IPS DF 6.9 (cell line): ENCODE measurements around the gene SH3D21.

ENCODE experiments used
- DNase-seq: peaks from one replicate; pipeline ENCODE4 v3.0.0-alpha.2; 2013; ENCODE audit warnings: low read depth, low spot score
- H3K27ac ChIP-seq: one replicate; pipeline ENCODE4 v1.5.1; 2013; ENCODE audit warnings: low read length, control low read depth
- H3K27me3 ChIP-seq: 2 replicates; pipeline ENCODE4 v1.6.1; 2013; ENCODE audit warnings: mild to moderate bottlenecking, low read length; ENCODE audit not compliant: control insufficient read depth, insufficient read depth
- H3K36me3 ChIP-seq: 2 replicates; pipeline ENCODE4 v1.6.1; 2013; ENCODE audit warnings: low read length; ENCODE audit not compliant: control insufficient read depth, insufficient read depth
- H3K4me1 ChIP-seq: 2 replicates; pipeline ENCODE4 v1.6.1; 2013; ENCODE audit warnings: low read length; ENCODE audit not compliant: control insufficient read depth, insufficient read depth
- H3K4me3 ChIP-seq: 2 replicates; pipeline ENCODE4 v1.5.1; 2013; ENCODE audit warnings: mild to moderate bottlenecking, low read length
- H3K9me3 ChIP-seq: 2 replicates; pipeline ENCODE4 v1.6.1; 2013; ENCODE audit warnings: low read length, inconsistent platforms; ENCODE audit not compliant: control insufficient read depth, insufficient read depth
- WGBS: extraction: QIAGEN DNeasy Blood & Tissue Kit; methylation state at CpG from one replicate; pipeline ENCODE4 v1.1.7; 2013; ENCODE audit warnings: mixed read lengths, missing lambda C conversion rate; ENCODE audit not compliant: insufficient read length, insufficient coverage; 5-methylcytosine and 5-hydroxymethylcytosine counted together

The SH3D21 gene

DNA sequence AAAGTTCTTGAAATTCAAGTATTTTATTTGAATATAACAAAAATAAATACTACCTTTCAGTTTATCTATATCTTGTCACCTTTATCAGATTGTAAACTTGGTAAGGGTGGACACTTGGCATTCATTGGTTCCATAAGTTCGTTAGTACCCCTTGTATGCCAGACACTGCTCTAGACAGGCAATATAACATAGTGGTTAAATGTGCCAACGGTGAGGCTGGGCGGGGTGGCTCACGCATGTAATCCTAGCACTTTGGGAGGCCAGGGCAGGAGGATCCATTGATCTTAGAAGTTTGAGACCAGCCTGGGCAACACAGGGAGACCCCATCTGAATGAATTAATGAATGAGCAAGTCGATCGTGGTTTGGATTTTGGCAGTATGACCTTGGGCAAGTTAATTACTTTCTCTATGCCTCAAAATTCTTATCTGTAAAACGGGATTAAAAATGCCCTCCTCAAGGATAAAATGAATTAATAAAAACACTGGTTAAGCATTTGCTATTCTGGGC lies 26.3 kb upstream of the SH3D21 start:
- H3K27me3 ChIP-seq, result no peaks in the 10 kb centered on the region
- H3K27ac ChIP-seq, result no peak overlapping the region
- H3K4me1 ChIP-seq, result no peaks in the 10 kb centered on the region
- no peak overlapping the region for H3K4me3 ChIP-seq
- no peaks in the 10 kb centered on the region for H3K9me3 ChIP-seq
- no peak for DNase-seq
- WGBS, result no CpG with 5 or more reads among the region's 7 CpGs
- peaks cover 4% of the 10 kb centered on the region; the same call in 1 of the 2 replicates for H3K36me3 ChIP-seq

- Histone ChIP-seq H3K36me3 (peaks cover 18% of the 10 kb centered on the region), H3K4me1 (no peaks in the 10 kb centered on the region), H3K4me3 (no peak overlapping the region), H3K9me3 (no peaks in the 10 kb centered on the region), H3K27me3 (no peaks in the 10 kb centered on the region), H3K27ac (no peak overlapping the region)
- no CpG with 5 or more reads among the region's 1 CpG for WGBS
- no peak for DNase-seq
These were observed 22.1 kb upstream of the SH3D21 start for GRCh38 chr1:36284061-36284460.

DNA sequence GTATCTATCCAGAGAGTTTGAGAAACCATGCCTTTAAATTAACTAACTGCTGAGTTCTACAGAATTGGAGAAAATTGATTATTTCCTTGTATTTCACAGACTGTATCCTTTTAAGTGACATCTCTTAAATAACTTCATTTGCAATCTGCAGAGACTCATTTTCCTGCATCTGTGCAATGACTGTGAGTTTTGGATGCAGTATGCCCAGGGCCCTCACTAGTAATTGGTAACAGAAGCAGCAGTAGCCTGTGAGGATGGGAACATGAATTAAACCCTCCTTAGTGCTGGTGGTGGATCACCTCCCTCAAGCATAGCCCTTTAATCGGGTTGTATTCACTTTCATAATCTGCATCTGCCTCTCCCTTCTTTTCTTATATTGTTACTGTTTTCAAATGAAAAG lies 21.7 kb upstream of the SH3D21 start:
- H3K27ac ChIP-seq, result no peak overlapping the region
- H3K36me3 ChIP-seq, result peaks cover 18% of the 10 kb centered on the region
- no peaks in the 10 kb centered on the region for H3K27me3 ChIP-seq
- WGBS, result no CpG with 5 or more reads among the region's 1 CpG
- DNase-seq, result no peak
- no peak overlapping the region for H3K4me3 ChIP-seq
- H3K9me3 ChIP-seq, result no peaks in the 10 kb centered on the region
- no peaks in the 10 kb centered on the region for H3K4me1 ChIP-seq

DNA sequence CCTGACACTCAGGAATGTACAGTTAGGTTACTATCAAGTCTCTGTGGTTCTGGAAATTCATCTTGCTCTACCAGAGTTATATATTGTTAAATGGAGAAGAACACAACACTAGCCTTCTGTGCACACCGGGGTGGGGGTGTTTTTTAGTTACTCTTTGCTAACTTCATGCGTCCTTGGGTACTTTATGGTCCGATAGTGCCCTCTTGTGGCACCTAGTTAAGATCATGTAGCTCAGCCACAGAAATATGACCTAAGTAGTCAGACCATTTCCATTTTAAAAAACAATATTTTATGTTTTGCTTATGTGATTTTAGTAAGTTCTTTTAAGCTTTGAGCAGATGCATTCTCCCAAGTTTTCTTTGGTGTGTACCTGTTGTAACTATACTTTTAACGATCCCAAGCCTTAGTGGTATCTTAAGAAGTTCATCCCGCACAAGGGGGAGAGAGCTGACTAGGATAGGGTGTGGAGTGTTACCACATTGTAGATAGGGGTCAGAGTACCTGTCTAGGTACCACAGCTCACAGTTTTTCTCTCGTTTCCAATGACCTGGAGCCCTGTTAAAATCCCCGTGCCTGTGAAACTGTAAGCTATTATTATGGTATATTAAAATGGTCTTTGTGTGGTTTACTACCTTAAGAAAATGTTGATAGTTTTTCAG lies 20.6 kb upstream of the SH3D21 start:
- H3K9me3 ChIP-seq, result no peaks in the 10 kb centered on the region
- no CpG with 5 or more reads among the region's 7 CpGs for WGBS
- no peak overlapping the region for H3K27ac ChIP-seq
- H3K4me3 ChIP-seq, result no peak overlapping the region
- H3K36me3 ChIP-seq, result peaks cover 22% of the 10 kb centered on the region
- H3K27me3 ChIP-seq, result no peaks in the 10 kb centered on the region
- DNase-seq, result no peak
- no peaks in the 10 kb centered on the region for H3K4me1 ChIP-seq

DNA sequence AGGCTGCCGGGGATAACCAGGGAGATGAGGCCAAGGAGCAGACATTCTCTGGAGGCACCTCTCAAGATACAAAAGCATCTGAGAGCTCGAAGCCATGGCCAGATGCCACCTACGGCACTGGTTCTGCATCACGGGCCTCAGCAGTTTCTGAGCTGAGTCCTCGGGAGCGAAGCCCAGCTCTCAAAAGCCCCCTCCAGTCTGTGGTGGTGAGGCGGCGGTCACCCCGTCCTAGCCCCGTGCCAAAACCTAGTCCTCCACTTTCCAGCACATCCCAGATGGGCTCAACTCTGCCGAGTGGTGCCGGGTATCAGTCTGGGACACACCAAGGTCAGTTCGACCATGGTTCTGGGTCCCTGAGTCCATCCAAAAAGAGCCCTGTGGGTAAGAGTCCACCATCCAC lies 19.4 kb upstream of the SH3D21 start:
- Histone ChIP-seq H3K27me3 (no peaks in the 10 kb centered on the region), H3K36me3 (peaks cover 22% of the 10 kb centered on the region), H3K27ac (no peak overlapping the region), H3K4me3 (no peak overlapping the region), H3K4me1 (no peaks in the 10 kb centered on the region), H3K9me3 (no peaks in the 10 kb centered on the region)
- no peak for DNase-seq
- no CpG with 5 or more reads among the region's 13 CpGs for WGBS

DNA sequence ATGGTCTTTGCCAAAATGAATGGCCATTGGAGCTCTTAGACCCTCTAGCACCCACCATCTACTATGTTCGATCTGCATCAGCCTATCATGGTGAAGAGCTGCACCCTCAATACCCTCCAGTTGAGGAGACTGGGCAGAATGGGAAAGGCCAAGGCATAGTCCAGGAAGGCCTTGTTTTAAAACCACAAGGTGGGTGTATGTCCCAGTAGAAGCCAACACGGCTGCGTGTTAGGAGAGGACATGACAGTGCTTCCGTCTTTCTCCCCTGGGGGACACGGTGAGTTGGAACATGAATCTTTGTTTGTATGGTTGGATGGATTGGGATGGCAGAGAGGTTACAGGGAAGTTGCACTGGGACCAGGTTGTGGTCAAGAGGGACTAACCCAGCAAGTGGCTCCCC lies 18.6 kb upstream of the SH3D21 start:
- no peaks in the 10 kb centered on the region for H3K4me1 ChIP-seq
- H3K9me3 ChIP-seq, result no peaks in the 10 kb centered on the region
- WGBS, result no CpG with 5 or more reads among the region's 5 CpGs
- H3K27me3 ChIP-seq, result no peaks in the 10 kb centered on the region
- H3K27ac ChIP-seq, result no peak overlapping the region
- no peak for DNase-seq
- H3K4me3 ChIP-seq, result no peak overlapping the region
- peaks cover 19% of the 10 kb centered on the region for H3K36me3 ChIP-seq

- Histone ChIP-seq H3K36me3 (peaks cover 11% of the 10 kb centered on the region; the same call in 1 of the 2 replicates), H3K27ac (no peak overlapping the region), H3K27me3 (no peaks in the 10 kb centered on the region), H3K4me3 (no peak overlapping the region), H3K9me3 (no peaks in the 10 kb centered on the region), H3K4me1 (no peaks in the 10 kb centered on the region)
- DNase-seq, result no peak
- no CpG with 5 or more reads among the region's 2 CpGs for WGBS
These were observed 10.8 kb upstream of the SH3D21 start for GRCh38 chr1:36295390-36295789.

- Histone ChIP-seq H3K4me3 (no peak overlapping the region), H3K27me3 (no peaks in the 10 kb centered on the region), H3K36me3 (peaks cover 27% of the 10 kb centered on the region; the same call in 1 of the 2 replicates), H3K27ac (no peak overlapping the region), H3K9me3 (no peaks in the 10 kb centered on the region), H3K4me1 (no peaks in the 10 kb centered on the region)
- WGBS, result no CpG with 5 or more reads among the region's 2 CpGs
- DNase-seq, result no peak
These were observed 9.1 kb upstream of the SH3D21 start for GRCh38 chr1:36297062-36297461.

GRCh38 chr1:36298640-36299039 lies 7.5 kb upstream of the SH3D21 start:
- no peaks in the 10 kb centered on the region for H3K27me3 ChIP-seq
- peaks cover 35% of the 10 kb centered on the region; the same call in 1 of the 2 replicates for H3K36me3 ChIP-seq
- DNase-seq, result no peak
- H3K9me3 ChIP-seq, result no peaks in the 10 kb centered on the region
- H3K27ac ChIP-seq, result no peak overlapping the region
- H3K4me1 ChIP-seq, result no peaks in the 10 kb centered on the region
- no peak overlapping the region for H3K4me3 ChIP-seq
- no CpG with 5 or more reads among the region's 5 CpGs for WGBS

GRCh38 chr1:36300526-36300925 lies 5.6 kb upstream of the SH3D21 start:
- peaks cover 36% of the 10 kb centered on the region; the same call in 1 of the 2 replicates for H3K36me3 ChIP-seq
- H3K27me3 ChIP-seq, result no peaks in the 10 kb centered on the region
- no peak overlapping the region for H3K4me3 ChIP-seq
- H3K27ac ChIP-seq, result no peak overlapping the region
- peaks cover 2% of the 10 kb centered on the region; the same call in 1 of the 2 replicates for H3K4me1 ChIP-seq
- no peak for DNase-seq
- WGBS, result no CpG with 5 or more reads among the region's 1 CpG
- H3K9me3 ChIP-seq, result no peaks in the 10 kb centered on the region

GRCh38 chr1:36301220-36301619 lies 4.9 kb upstream of the SH3D21 start:
- no peak for DNase-seq
- Histone ChIP-seq H3K36me3 (peaks cover 35% of the 10 kb centered on the region; the same call in 1 of the 2 replicates), H3K4me3 (no peak overlapping the region), H3K27ac (no peak overlapping the region), H3K27me3 (no peaks in the 10 kb centered on the region), H3K4me1 (peaks cover 2% of the 10 kb centered on the region; the same call in 1 of the 2 replicates), H3K9me3 (no peaks in the 10 kb centered on the region)
- WGBS, result no CpG with 5 or more reads among the region's 1 CpG
